ENCODE data around the gene SERINC5.

DNA sequence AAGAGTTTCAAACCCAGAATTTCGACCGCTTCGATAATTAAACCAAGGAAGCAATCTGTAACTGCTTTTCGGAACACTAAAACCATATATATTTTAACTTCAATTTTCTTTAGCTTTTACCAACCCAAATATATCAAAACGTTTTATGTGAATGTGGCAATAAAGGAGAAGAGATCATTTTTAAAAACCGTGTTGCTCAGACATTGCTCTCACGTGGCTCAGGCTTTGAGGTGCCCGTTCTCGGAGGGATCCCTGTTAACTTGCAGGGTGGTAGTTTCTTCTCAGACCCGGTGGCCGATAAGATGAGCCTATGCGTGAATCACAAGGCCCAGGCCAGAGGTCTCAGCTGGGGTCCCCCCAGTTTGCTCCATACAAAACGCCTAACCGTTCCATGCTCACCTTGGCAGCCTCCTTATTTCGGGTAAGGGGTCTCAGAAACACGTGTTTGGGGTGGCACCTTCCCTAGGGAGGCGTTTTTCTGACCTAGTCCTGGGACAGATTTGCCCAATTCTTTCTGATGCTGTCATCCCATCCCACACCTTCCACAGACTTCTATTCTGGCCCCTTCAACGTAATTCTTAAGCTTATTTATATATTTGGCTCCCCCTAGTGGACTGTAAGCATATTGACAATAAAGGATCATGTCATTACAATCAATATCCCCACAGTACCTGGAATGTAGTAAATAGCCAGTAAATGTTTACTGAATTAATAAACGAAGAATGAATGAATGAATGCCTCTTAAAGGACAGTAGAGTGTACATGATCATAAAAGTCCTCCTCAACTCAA lies 172.6 kb downstream of the SERINC5 start:
- TF ChIP-seq CTCF (conservative IDR thresholded peaks at IDR 0.05; ENCODE audit: low read depth, low read length) (peak; percentile 73), EZH2 (IDR thresholded peaks at IDR 0.05; ENCODE audit: low read length, unreplicated experiment) (no peak)
